Measurements from ENCODE around the gene KLHDC7A.
"Not testable (repeated sequence)": the region's sequence is repeated elsewhere in the genome, so short reads cannot be mapped to it uniquely, and the experiment has no call there.

Gene KLHDC7A

DNA sequence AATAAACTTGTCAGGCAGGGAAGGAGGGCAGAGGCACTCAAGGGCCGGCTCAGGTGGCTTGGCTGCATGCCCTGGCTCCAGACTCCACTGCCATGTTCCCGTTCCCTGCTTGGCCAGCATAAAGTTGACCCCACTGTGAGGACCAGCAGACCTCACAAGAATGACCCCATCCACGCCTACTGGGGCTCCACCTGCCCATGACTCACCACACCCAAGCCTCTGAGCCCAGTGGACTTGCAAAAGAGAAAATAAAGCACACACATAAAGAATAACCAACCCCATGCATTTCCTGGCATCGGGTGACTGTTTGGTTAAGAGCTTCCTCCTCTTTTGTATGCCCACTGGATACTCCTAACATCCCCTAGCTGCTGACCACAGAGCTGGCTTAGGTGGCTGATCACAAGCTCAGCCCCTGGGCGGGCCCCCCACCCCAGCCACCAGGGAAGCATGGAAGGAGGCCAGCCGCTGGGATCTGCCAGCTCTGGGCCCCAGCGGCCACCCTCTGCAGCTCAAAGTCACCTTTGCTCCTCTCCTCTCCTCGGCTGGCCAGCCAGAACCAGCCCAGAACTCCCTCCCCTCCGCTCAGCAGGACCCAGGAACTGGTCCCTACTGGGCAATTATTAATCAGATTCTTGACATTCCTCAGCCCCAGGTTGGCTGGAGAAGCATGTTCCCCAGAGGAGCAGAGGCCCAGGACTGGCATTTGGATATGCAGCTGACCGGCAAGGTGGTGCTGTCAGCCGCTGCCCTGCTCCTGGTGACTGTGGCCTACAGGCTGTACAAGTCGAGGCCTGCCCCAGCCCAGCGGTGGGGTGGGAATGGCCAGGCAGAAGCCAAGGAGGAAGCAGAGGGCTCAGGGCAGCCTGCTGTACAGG lies at the start of gene KLHDC7A:
TSS of gene KLHDC7A (plus strand) at position 616 of the 875 bp plus-strand sequence. CDS start at position 668, 52 bp downstream.
- DNase-seq: no peak

DNA sequence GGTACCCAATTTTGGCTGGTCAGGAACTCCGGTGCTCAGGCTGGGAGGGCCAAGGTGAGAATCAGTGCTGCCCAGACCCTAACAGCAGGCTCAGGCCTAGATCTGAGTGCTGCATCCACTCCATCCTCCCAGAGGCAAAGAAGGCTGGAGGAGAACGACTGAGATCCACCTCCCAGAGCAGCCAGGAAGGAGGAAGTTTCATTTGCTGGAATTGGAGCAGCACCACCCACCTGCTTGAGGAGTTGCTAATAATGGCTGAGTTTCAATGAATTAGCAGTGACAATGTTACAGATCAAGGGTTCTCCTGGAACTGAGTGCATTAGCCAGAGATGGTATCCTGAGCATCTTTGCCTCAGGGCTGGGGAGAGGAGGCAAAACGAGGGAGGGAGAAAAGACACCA lies 46.7 kb upstream of the KLHDC7A start:
- DNase-seq: no peak

DNA sequence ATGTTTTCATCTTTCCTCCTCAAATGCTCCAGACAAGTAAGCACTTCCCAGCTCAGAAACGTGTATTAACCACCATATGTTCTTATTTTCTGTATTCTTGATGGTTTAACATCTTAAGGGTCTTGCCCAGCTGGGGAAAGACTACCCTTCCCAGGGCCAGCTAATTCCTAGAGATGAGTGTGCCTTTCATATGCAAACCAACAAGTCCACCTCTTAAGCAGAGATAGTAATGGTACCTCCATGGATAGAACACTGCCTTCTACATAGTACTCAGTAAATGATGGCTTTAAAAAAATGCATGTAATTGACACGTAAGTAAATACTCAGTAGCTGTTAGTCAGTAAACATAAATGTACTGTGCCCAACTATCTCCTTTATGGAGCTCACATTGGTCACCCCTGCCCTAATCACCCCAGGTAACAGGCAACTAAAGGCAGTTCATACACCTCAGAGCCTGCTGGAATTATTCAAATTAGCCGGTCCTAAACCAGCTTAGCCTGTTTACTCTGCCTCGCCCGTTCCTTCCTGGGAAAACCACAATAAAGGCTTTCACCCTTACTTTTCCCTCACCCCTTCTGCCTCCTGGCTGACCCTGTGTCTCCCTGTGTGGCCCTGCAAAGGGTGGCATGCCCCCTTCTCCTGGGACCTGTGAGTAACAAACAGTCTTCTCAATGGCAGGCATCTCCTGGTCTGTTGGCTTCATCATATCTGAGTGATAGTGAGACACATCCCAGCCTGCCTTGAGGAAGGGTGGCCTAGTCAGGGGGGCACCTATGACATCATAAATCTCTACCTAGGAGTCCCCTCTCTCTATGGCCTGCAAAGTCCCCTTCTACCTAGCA lies 40.1 kb upstream of the KLHDC7A start:
- peak; percentile 14 for DNase-seq

DNA sequence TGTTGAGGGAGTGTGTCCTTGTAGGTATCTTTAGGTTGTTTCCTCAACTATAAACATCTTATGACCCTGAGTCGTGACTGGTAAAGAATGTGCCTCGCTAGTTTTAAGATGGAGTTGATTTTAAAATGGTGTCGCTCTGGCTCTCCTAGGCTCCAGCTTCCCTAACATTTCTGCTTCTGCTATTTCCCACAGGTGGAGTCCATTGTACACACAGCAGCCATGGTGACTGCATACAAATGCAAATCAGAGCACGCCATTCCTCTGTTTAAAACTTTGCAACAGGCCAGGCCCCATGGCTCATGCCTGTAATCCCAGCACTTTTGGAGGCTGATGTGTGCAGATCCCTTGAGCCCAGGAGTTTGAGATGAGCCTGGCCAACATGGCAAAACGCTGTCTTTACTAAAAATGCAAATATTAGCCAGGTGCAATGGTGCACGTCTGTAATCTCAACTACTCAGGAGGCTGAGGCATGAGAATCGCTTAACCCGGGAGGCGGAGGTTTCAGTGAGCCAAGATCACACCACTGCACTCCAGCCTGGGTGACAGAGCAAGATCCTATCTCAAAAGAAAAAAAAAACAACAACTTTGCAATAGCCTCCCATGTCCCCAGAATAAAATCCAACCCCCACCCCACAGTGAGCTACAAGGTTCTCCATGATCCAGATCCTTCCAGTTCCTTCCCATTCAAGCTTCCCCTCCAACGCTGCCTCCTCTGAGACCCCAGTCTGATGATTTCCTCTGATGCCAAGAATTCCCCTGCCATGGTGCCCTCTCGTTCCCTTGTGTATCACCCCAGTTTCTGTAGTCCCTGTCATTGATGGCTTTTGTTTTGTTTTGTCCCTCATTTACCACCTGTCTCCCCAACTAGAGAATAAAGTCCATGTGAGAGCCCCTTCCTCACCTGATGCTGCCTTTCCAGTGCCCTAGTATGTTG lies 36.9 kb upstream of the KLHDC7A start:
- no peak for DNase-seq

DNA sequence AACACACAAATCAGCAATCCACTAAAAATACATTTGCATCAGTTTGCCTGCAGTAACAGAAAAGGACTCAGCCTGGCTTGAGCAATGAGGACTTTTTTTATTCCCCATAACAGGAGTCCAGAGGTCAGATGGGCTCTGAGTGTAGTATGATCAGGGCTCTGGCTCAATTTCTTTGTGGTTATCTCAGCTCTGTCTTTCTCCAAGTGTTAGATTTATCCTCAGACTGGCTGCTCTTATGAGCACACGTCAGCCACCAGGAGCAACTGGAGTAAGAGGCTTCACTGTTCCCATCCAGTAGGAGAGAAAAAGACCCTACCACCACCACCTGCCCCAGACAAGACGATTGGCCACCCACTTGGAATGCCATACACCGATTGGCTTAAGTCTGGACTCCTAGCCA lies 36.2 kb upstream of the KLHDC7A start:
- DNase-seq: no peak

DNA sequence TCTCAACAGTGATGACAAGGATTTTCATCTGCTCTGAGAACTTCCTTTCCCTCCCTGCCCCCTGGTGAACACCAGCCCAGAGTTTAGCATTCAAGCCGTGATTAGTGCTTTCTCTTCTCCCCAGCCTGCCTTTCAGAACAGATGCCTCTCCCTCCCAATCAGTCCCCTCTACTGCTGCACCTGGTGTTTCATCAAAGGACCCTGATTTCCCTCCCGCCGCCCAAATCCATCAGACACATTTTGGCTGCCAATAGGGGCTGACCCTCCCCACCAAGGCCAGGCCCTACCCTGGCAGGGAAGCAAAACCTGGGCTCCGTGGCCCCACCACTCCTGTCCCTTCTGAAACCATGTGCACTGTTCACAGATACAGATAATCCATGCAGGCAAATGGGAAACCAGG lies 34.0 kb upstream of the KLHDC7A start:
- no peak for DNase-seq

DNA sequence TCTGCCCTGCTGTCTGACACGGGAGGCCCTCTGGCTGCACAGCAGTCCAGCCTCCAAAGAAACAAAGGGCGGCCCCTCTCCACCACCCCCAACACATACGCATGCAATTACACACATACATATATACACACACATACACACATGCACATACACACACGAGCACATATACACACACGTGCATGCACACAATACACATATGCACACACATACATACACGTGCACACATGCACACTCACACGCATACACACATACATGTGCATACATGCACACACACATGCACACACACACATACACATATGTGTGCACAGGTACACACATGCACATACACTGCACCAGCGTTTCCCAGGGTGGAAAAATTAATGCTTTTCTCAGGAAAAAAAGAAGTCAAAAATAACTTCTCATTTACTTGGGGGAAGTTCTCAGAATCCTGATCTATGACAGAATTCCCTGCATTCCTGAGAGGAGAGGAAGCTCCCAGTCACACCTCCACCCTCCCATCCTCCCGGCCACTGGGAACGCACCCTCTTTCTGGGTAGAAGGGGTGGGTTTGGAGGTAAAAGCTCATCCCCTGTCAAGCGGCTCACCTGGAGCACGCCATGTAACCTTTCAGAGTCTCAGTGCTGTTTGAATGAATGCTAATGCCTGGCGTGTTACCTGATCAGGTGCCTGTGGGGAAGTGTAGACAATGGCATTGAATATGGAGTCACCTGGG lies 33.1 kb upstream of the KLHDC7A start:
- DNase-seq: no peak

DNA sequence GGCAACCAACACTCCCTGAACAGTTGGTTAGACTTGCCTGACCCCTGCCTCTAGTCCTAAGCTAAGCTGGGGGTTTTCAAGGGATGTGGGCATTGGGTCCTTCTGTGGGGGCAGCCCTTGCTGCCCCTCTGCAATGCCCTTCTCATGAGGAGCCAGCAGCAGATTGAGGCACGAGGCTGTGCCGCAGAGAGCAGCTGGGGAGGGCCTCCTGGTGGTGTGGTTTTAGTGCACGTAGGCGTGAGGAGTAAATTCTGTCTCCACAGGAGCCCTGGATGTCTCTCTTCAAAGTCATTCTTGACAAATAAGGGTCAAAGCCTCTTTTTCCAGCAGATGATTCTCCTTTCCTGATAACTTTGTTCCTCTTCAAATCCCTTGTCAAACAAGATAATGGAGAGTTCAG lies 31.8 kb upstream of the KLHDC7A start:
- no peak for DNase-seq

DNA sequence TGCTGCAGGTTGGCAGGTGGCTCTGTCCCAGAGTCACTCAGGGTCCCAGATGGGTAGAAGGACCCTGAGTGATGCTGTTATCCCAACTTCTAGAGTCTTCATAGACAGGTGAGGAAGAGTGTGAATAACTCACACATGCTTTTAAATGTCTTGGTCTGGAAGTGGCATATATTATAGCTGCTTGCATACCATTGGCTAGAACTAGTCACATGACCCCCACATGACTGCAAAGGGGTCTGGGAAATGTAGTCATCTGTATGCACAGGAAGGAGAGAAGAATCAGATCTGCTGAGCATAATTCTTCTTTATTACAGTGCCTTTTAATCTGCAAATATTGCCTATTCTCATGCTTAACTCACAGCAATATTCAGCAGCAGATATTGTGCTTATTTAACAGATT lies 28.2 kb upstream of the KLHDC7A start:
- no peak for DNase-seq

DNA sequence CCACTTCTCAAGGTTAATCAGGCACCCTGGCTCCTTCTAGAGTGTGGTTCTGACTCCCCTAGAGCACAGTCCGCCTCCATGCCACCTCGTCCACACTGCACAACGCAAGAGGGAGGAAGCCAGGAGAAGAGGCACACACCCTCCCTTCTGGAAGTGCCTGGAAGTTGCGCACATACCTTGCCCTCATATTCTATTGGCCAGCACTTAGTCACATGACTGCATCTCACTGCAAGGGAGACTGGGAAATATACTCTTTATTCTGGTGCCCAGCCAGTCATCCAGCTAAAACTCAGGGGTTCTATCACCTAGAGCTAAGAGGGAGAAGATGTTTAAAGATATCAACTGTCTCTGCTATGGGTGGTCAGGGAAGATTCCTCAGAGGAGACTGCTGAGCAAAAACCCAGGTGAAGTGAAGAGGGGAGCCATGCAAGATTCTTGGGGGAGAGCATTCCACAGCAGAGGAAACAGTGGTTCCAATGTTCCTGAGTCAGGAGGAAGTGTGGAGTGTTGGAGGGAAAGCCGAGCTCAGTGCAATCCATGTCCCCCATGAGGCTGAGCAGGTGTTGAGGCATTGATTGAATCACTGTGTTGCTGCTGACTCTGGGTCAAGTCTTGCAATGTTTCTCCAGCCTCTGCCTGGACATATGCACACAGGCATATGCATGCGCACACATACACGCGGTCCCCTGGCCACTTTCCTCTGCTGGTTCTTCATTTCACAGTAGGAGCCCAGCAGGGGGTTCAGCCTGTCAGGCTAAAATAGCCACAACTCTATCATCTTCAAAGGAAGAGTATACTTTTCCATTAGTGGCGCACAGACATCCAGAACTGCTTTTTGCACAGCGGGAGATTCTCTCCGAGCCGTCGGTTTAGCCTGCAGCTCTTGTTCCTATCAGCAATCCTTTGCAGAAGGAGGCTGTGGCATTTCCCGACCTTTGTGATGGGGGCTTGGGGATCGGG lies 22.3 kb upstream of the KLHDC7A start:
- DNase-seq: no peak

DNA sequence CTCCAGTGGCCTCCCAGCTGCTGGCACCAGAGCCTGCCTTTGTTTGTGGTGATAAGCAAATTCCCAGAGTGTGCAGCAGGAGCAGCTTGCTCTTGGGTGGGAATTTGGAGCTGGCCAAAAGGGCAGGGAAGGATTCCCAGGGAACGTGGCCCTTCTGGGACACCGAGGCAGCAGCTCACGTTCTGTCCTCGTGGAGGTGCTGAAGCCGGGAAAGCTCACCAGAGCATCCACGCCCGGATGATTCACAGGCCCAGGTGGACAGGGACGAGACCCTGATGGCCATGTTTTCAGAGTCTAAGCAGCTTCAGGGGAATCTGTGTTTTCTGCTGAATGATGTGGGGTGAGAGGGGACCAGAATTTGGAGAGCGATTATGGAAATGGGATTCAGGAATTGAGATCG lies 19.1 kb upstream of the KLHDC7A start:
- DNase-seq: no peak

DNA sequence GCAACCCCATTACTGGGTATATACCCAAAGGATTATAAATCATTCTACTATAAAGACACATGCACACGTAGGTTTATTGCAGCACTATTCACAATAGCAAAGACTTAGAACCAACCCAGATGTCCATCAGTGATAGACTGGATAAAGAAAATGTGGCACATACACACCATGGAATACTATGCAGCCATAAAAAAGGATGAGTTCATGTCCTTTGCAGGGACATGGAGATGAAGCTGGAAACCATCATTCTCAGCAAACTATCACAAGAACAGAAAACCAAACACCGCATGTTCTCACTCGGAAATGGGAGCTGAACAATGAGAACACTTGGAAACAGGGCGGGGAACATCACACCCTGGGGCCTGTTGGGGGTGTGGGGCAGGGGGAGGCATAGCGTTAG lies 18.2 kb upstream of the KLHDC7A start:
- DNase-seq: not testable (repeated sequence)

DNA sequence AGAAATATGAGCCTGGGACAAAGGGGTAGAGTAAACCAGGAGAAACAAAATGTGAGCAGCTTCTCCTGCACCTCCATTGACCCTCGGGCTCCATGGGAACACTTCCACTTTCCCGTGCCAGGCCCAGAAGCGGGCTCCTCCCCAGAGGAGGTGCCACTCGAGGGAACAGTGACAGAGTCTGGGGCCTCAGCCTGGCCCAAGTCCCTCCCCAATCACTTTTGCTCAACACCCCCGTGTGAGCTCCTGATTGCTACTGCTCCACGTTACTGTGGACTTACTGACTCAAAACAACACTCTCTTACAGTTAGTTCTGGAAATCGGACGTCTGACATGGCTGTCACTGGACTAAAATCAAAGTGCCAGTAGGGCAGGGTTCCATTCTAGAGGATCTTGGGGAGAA lies 17.7 kb upstream of the KLHDC7A start:
- no peak for DNase-seq

DNA sequence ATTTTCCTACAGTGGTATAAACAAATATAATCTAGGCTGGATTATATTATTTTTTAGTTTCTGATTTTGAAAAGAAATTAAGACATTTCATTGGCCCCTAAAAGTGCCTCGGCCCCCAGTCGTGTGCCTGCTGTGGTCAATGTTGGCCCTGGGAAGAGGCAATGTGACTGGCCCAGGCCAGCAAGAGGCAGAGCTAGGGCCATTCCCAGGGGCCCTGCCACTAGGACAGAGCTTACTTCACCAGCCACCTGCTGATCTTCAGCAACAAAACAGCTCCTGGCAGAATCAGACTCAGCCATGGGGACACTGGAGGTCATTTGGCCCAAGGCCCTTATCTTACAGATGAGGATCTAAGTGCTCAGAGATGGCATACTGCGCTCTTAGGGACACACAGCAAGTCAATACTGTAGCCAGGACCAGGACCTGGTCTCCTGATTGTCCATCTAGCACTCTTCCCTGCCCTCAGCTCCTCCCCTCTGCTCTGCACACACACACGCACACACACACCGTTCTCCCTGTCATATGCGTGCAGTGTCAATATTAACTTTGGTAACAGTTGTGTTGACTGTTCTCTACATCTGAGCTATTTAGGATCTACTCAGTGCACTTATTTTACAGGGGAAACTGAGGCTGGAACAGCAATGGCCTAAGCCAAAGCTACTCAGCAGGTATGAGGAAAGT lies 16.6 kb upstream of the KLHDC7A start:
- no peak for DNase-seq

DNA sequence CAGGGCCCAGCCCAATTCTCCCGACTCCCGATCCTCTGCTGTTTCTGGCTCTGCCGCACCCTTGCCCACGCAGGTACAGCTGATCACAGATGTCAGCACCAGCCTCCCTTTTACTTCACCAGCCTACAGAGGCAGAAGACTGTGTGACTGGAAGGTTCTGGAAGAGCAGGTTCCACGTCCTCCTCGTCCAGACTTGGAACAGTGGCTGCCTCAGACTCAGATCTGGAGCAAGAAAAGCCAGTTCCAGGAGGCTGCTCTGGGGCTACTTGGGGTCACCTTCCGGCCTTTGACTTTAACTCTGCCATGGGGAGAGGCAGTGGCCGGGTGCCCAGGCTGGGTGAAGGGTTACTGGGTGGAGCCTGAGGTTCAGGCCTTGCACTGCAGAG lies 16.1 kb upstream of the KLHDC7A start:
- no peak for DNase-seq

DNA sequence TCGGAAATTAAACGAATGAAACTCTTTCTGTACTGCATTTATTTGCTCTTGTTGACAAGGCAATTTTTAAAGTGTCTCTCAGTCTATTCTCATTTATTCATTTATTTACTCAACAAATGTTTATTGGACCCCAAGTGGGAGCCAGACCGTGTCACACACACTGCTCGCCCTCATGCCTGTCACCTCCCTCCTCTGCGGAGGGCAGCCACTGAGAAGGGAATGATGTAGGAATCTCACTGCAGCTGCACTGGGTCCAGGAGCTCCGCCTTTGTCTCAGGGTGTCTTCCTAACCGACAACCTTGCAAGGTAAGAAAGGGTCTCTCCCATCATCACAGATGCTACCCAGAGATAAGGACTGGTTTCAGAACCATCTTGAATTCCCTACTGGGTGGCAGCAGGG lies 14.1 kb upstream of the KLHDC7A start:
- no peak for DNase-seq

DNA sequence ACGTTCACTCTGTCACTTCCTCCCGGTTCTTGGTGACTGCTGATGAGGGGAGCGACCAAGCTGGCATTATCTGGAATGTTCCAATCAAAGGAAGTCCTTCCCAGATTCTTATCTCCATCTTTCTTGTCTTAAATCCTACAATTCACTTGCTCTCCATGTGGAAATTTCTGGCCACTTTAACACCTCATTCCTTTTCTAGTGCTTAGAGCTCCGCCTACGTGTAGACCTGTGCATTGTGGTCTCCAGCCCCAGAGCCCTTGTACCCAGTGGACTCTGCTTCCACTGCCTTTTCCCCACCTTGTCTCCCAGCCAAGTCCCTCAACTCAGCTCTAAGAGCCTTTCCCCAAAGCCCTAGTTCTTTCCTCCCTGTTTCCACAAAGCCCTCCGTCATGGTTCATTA lies 12.2 kb upstream of the KLHDC7A start:
- DNase-seq: no peak

DNA sequence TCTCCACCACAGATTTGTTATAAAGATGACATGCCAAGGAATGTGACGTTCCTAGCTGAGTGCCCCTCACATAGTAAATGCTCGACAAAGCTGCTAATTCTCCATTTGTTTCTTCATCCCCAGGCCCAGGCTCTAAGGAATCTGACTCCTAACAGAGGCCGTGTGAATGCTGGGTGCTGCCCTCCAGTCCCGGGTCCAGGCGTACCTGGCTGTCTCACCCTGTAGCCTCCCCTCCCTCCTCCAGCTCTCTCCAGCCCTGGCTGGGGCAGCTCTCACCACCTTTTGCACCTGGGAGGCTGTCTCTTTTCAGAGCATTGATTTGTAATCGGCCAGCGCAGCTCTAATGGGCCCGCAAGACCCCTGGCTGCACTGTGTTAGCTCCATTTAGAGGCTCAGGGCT lies 11.2 kb upstream of the KLHDC7A start:
- no peak for DNase-seq

DNA sequence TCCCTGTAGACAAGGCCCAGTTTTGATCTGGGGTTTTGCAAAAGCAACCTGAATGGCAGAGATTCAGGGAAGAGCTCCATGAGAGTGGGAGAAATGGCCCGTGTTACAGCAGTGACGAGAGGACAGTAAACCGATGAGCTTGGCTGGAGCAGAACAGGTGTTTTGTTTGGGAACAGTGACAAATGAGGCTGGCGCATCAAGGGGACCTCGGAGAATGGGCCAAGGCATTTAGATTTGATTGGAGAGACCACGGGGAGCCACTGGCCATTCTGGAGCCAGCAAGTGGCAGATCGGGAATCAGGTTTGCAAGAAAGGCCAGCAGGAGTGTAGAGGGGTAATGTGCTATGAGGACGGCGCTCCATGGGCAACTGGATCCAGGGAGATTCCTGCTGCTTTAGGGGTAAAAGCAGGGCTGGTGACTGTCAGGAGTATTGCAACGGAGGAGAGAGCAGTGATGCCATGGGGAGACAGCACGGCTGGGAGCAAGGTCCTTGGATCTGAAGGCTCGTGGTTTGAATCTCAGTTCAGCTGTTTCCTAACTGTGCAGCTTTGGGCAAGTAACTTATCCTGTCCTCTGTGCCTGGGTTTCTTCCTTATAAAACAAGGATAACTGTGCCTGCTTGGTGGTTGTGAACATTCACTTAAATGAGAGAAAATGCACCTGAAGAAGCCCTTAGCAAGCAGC lies 9.9 kb upstream of the KLHDC7A start:
- DNase-seq: no peak

Measured in NCI-H1048 (cell line).